MM.1S (cell line): ENCODE measurements around the gene LRRC25.

Experiments
- EZH2 ChIP-seq: fragments of 300-600 bp; sonication (generic); optimal IDR thresholded peaks from 2 replicates; pipeline ENCODE3; 2017; ENCODE audit warnings: low read depth, mild to moderate bottlenecking, antibody characterized with exemption, low read length, mixed read lengths
- EZH2phosphoT487 ChIP-seq: fragments of 300-600 bp; sonication (generic); IDR thresholded peaks from 2 replicates; pipeline ENCODE4 v1.6.1; 2018; ENCODE audit warnings: antibody characterized with exemption, low read length
- TF ChIP-seq, protein P1 (sequence below): fragments of 300-600 bp; sonication (generic); IDR thresholded peaks from 2 replicates; pipeline ENCODE4 v1.5.1; 2016; ENCODE audit warnings: antibody characterized with exemption, low read length, mixed read lengths

DNA sequence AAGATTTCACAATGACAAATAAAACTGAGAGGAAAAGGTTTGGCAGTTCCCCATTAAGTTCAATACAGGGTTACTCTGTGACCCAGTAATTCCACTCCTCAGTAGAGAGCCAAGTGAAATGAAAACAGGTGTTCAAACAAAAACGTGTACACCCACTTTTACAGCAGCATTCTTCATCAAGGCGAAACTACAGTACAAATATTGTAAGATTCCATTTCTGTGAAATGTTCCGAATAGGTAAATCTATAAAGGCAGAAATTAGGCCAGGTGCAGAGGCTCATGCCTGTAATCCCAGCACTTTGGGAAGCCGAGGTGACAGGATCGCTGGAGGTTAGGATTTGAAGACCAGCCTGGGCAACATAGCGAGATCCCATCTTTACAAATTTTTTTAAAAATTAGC, 20.4 kb downstream of the LRRC25 start:
- TF ChIP-seq EZH2phosphoT487 (no peak), EZH2 (no peak)
- TF ChIP-seq, protein P1, sequence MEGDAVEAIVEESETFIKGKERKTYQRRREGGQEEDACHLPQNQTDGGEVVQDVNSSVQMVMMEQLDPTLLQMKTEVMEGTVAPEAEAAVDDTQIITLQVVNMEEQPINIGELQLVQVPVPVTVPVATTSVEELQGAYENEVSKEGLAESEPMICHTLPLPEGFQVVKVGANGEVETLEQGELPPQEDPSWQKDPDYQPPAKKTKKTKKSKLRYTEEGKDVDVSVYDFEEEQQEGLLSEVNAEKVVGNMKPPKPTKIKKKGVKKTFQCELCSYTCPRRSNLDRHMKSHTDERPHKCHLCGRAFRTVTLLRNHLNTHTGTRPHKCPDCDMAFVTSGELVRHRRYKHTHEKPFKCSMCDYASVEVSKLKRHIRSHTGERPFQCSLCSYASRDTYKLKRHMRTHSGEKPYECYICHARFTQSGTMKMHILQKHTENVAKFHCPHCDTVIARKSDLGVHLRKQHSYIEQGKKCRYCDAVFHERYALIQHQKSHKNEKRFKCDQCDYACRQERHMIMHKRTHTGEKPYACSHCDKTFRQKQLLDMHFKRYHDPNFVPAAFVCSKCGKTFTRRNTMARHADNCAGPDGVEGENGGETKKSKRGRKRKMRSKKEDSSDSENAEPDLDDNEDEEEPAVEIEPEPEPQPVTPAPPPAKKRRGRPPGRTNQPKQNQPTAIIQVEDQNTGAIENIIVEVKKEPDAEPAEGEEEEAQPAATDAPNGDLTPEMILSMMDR = no peak
